ENCODE measurements around the gene CLPTM1L.
"Not testable (repeated sequence)": the region's sequence is repeated elsewhere in the genome, so short reads cannot be mapped to it uniquely, and the experiment has no call there.

CLPTM1L gene

GRCh38 chr5:1328237-1329110, 16.4 kb downstream of the CLPTM1L start:
- H3K4me3 ChIP-seq (ENCODE audit: low read depth, low read length) = not testable (repeated sequence)

GRCh38 chr5:1326901-1327756, 17.8 kb downstream of the CLPTM1L start:
- H3K4me3 ChIP-seq (ENCODE audit: low read depth, low read length) = not testable (repeated sequence)

- not testable (repeated sequence) for H3K4me3 ChIP-seq (ENCODE audit: low read depth, low read length)
Observed at GRCh38 chr5:1326532-1326875, 18.4 kb downstream of the CLPTM1L start.

GRCh38 chr5:1325870-1326531, 18.9 kb downstream of the CLPTM1L start:
- H3K4me3 ChIP-seq (ENCODE audit: low read depth, low read length) = no peak overlapping the region

- no peak overlapping the region for H3K4me3 ChIP-seq (ENCODE audit: low read depth, low read length)
Observed at GRCh38 chr5:1325191-1325741, 19.6 kb downstream of the CLPTM1L start.

- no peak overlapping the region for H3K4me3 ChIP-seq (ENCODE audit: low read depth, low read length)
Observed at GRCh38 chr5:1324719-1325190, 20.1 kb downstream of the CLPTM1L start.

- H3K4me3 ChIP-seq (ENCODE audit: low read depth, low read length) = no peak overlapping the region
Observed at GRCh38 chr5:1324301-1324700, 20.6 kb downstream of the CLPTM1L start.

- H3K4me3 ChIP-seq (ENCODE audit: low read depth, low read length) = no peak overlapping the region
Observed at GRCh38 chr5:1323803-1324173, 21.1 kb downstream of the CLPTM1L start.

- no peak overlapping the region for H3K4me3 ChIP-seq (ENCODE audit: low read depth, low read length)
Observed at GRCh38 chr5:1322955-1323802, 21.7 kb downstream of the CLPTM1L start.

GRCh38 chr5:1322036-1322900, 22.6 kb downstream of the CLPTM1L start:
- H3K4me3 ChIP-seq (ENCODE audit: low read depth, low read length) = no peak overlapping the region

GRCh38 chr5:1321576-1321975, 23.3 kb downstream of the CLPTM1L start:
- H3K4me3 ChIP-seq (ENCODE audit: low read depth, low read length) = no peak overlapping the region

GRCh38 chr5:1320436-1321344, 24.2 kb downstream of the CLPTM1L start:
- no peak overlapping the region for H3K4me3 ChIP-seq (ENCODE audit: low read depth, low read length)

- no peak overlapping the region for H3K4me3 ChIP-seq (ENCODE audit: low read depth, low read length)
Observed at GRCh38 chr5:1319436-1320256, 25.3 kb downstream of the CLPTM1L start.

GRCh38 chr5:1318659-1319251, 26.1 kb downstream of the CLPTM1L start:
- H3K4me3 ChIP-seq (ENCODE audit: low read depth, low read length) = no peak overlapping the region

GRCh38 chr5:1317921-1318565, 26.9 kb downstream of the CLPTM1L start:
- no peak overlapping the region for H3K4me3 ChIP-seq (ENCODE audit: low read depth, low read length)

GRCh38 chr5:1316588-1317340, 28.1 kb downstream of the CLPTM1L start:
- no peak overlapping the region for H3K4me3 ChIP-seq (ENCODE audit: low read depth, low read length)

All from iPS-11a (cell line).